Activated CD8-positive, alpha-beta memory T cell treated with anti-CD3 and anti-CD28 coated beads, Interleukin-2, amount 10 ng/mL, durations not matched to agents 7 days and 5 days (primary cell): ENCODE data around the gene SYPL2. TPM values are rescaled to one million over a fixed set of nuclear protein-coding genes. Genes with fewer than 3 reads are reported as not detected.

Experiments
- ATAC-seq: fragments of 150-1000 bp; cut with Tn5 transposase; one replicate; pipeline ENCODE4 v1.10.0; 2021; ENCODE audit warnings: moderate library complexity
- CTCF ChIA-PET: fragments of 350-600 bp; sonication (Branson Sonifier 250); formaldehyde crosslinking; loops from one replicate; lab custom pipeline; 2021; ENCODE audit warnings: antibody characterized with exemption; lab: Charles Lee
- DNase-seq: peaks from one replicate; pipeline ENCODE4 v3.0.0-alpha.2; 2020
- H3K27ac Mint-ChIP-seq: one replicate; pipeline ENCODE4 v1.8.0; 2021; ENCODE audit warnings: mild to moderate bottlenecking, mixed read lengths
- H3K27me3 Mint-ChIP-seq: one replicate; pipeline ENCODE4 v1.8.0; 2021; ENCODE audit warnings: mixed read lengths
- H3K36me3 Mint-ChIP-seq: one replicate; pipeline ENCODE4 v1.8.0; 2021; ENCODE audit warnings: mild to moderate bottlenecking, mixed read lengths
- H3K4me1 Mint-ChIP-seq: one replicate; pipeline ENCODE4 v1.8.0; 2021; ENCODE audit warnings: mixed read lengths
- H3K4me3 Mint-ChIP-seq: one replicate; pipeline ENCODE4 v1.8.0; 2021; ENCODE audit warnings: mild to moderate bottlenecking, moderate library complexity, mixed read lengths
- H3K9me3 Mint-ChIP-seq: one replicate; pipeline ENCODE4 v1.8.0; 2022; ENCODE audit warnings: low read depth, mixed read lengths
- total RNA-seq, 2 experiments: library from RNA; stranded (reverse); gene quantifications; one replicate each; pipeline ENCODE4 v1.2.3, GENCODE V29; 2021

SYPL2 gene
- total RNA-seq = not detected

DNA sequence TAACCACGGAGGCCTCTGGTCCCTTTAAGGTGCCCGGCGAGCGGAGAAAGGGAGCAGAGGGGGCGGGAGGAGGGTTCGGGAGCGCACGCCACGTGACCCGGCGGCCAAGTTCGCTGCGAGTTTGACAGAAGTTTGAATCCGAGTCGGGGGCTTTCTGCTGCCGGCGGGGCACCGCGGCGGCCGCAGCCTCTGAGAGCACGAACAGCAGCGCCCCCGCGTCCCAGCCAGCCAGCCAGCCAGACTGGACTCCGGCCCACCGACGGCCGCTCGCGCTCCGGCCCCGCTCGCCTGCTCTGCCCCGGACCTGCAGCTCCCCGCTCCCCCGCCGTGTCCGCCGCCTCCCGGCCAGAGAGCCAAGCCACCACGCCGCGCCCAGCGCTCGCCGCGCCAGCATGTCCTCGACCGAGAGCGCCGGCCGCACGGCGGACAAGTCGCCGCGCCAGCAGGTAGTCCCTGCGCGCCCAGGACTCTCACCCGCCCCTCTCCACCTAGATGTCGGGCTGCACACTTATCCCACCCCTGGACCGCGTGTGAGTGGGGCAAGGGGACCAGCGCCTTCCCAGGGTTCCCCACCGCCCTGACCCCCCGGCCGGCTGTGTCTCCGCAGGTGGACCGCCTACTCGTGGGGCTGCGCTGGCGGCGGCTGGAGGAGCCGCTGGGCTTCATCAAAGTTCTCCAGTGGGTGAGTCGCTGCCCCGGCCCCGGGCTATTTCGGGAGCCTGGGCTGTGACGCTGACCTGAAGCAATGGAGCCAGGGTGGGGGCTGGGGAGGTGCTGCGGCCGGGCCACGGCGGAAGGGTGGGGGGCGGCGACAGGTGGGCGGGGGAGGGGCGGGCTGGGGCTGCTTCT is at the start of gene SYPL2:
Gene SYPL2, plus strand, starts transcription at position 95 of the 849 bp plus-strand sequence. Its CDS starts 298 bp downstream, at position 393.
- H3K9me3 Mint-ChIP-seq = no peaks in the 10 kb centered on the region
- H3K27ac Mint-ChIP-seq = no peak within 1 kb of the TSS
- H3K4me3 Mint-ChIP-seq = peak within 1 kb of the TSS; percentile 39
- CTCF ChIA-PET = no interaction called here
- H3K27me3 Mint-ChIP-seq = peaks cover 82% of the 10 kb centered on the region
- H3K4me1 Mint-ChIP-seq = peaks cover 5% of the 10 kb centered on the region
- no peaks in the 10 kb centered on the region for H3K36me3 Mint-ChIP-seq
- ATAC-seq (peak; percentile 27), DNase-seq (no peak)

DNA sequence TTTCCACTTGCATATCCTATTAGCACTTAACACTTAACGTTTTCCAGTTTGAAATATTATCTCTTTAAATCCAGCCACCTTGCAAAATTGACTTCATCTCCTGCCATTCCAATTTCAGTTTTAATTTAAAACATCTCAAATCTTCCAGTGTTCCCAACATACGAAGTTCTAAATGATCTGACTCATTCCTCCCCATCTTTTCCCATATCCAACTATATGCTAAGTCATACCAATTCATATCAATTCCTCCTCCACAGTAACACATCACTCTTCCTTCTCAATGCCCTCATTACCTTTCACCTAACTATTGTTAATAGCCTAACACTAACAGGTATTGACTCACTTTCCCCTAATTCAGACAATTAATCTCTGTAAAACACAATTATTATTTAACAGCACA is 42.8 kb upstream of the SYPL2 start:
- H3K27ac Mint-ChIP-seq = peak overlapping the region; percentile 99
- H3K4me1 Mint-ChIP-seq = peaks cover 43% of the 10 kb centered on the region
- no peaks in the 10 kb centered on the region for H3K27me3 Mint-ChIP-seq
- H3K4me3 Mint-ChIP-seq = peak overlapping the region; percentile 90
- CTCF ChIA-PET = interaction anchor here (0.8 to 1.1 kb wide), 2 partner anchors 24 to 216 kb away, joined by 3 read pairs; no protein-coding TSS in a partner anchor
- DNase-seq = no peak
- H3K36me3 Mint-ChIP-seq = peaks cover 39% of the 10 kb centered on the region
- H3K9me3 Mint-ChIP-seq = no peaks in the 10 kb centered on the region
- no peak for ATAC-seq

GRCh38 chr1:109425391-109426280 is 40.7 kb upstream of the SYPL2 start:
- Mint-ChIP-seq H3K27ac (peak overlapping the region; percentile 99), H3K27me3 (no peaks in the 10 kb centered on the region), H3K9me3 (no peaks in the 10 kb centered on the region), H3K4me3 (peak overlapping the region; percentile 90), H3K36me3 (peaks cover 28% of the 10 kb centered on the region), H3K4me1 (peaks cover 39% of the 10 kb centered on the region)
- peak; percentile 40 for ATAC-seq
- CTCF ChIA-PET = interaction anchor here (1.0 to 4.0 kb wide), 20 partner anchors 14 to 559 kb away, joined by 3 to 45 read pairs (median 4); partner anchors contain the start of genes AHCYL1, ATXN7L2, CYB561D1 and PSRC1
- peak; percentile 84 for DNase-seq

- Mint-ChIP-seq H3K9me3 (no peaks in the 10 kb centered on the region), H3K27me3 (no peaks in the 10 kb centered on the region), H3K27ac (peak within 1 kb of the TSS; percentile 99), H3K36me3 (peaks cover 22% of the 10 kb centered on the region), H3K4me3 (peak within 1 kb of the TSS; percentile 90), H3K4me1 (peaks cover 37% of the 10 kb centered on the region)
- DNase-seq = peak; percentile 99
- peak; percentile 94 for ATAC-seq
- CTCF ChIA-PET = interaction anchor here (1.1 to 4.0 kb wide), 18 partner anchors 15 to 558 kb away, joined by 3 to 45 read pairs (median 4); partner anchors contain the start of genes AHCYL1, ATXN7L2, CYB561D1 and PSRC1
These were observed 39.8 kb upstream of the SYPL2 start, which contains the start of gene PSMA5 for GRCh38 chr1:109426281-109427170. PSMA5 (minus strand) TSS chr1:109426448; CDS start chr1:109426330, 118 bp downstream.

GRCh38 chr1:109427171-109427467 is 39.2 kb upstream of the SYPL2 start:
- H3K27ac Mint-ChIP-seq = peak overlapping the region; percentile 99

DNA sequence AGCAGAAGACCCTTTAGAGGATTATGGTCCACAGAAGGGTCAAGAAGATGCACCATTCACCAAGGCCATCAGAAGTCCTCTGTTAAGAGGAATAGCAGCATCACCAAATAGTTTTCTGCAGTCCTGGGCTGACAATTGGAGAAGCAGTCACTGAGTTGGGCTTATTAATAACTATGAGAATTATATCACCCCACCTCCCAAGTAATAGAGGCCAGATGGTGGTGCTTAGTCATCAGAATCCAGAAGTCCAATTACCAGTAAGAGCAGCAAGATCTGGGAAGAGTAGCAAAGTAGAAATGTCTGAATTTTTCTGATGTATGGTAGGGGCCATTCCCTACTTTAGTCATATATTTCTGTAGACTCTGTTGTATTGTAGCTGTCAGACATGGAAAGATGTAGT is 34.0 kb upstream of the SYPL2 start:
- Mint-ChIP-seq H3K4me3 (no peak overlapping the region), H3K27ac (no peak overlapping the region), H3K9me3 (no peaks in the 10 kb centered on the region), H3K36me3 (no peaks in the 10 kb centered on the region), H3K4me1 (peaks cover 6% of the 10 kb centered on the region), H3K27me3 (no peaks in the 10 kb centered on the region)
- no peak for DNase-seq
- CTCF ChIA-PET = no interaction called here
- ATAC-seq = no peak

More at GRCh38 chr1:109427171-109427467, 39.2 kb upstream of the SYPL2 start:
- no peaks in the 10 kb centered on the region for H3K27me3 Mint-ChIP-seq
- peak overlapping the region; percentile 90 for H3K4me3 Mint-ChIP-seq
- H3K9me3 Mint-ChIP-seq = no peaks in the 10 kb centered on the region
- peaks cover 19% of the 10 kb centered on the region for H3K36me3 Mint-ChIP-seq
- peaks cover 34% of the 10 kb centered on the region for H3K4me1 Mint-ChIP-seq
- DNase-seq (no peak), ATAC-seq (no peak)
- CTCF ChIA-PET = interaction anchor here (1.1 to 4.0 kb wide), 10 partner anchors 17 to 226 kb away, joined by 3 to 45 read pairs (median 4); partner anchors contain the start of genes ATXN7L2, CYB561D1, PSRC1 and SORT1

DNA sequence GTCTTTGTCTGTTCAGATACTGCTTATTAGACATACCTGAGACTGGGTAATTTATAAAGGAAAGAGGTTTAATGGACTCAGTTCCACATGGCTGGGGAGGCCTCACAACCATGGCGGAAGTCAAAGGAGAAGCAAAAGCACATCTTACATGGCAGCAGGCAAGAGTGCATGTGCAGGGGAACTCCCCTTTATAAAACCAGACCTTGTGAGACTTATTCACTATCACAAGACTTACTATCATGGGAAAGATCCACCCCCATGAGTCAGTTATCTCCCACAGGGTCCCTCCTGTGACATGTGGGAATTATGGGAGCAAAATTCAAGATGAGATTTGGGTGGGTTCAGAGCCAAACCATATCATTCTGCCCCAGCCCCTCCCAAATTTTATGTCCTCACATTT is 33.0 kb upstream of the SYPL2 start:
- Mint-ChIP-seq H3K4me3 (no peak overlapping the region), H3K4me1 (peaks cover 3% of the 10 kb centered on the region), H3K27me3 (no peaks in the 10 kb centered on the region), H3K27ac (no peak overlapping the region), H3K36me3 (no peaks in the 10 kb centered on the region), H3K9me3 (no peaks in the 10 kb centered on the region)
- ATAC-seq = no peak
- DNase-seq = no peak
- CTCF ChIA-PET = no interaction called here

GRCh38 chr1:109434484-109434883 is 31.9 kb upstream of the SYPL2 start:
- Mint-ChIP-seq H3K4me3 (no peak overlapping the region), H3K9me3 (no peaks in the 10 kb centered on the region), H3K27ac (no peak overlapping the region), H3K27me3 (no peaks in the 10 kb centered on the region), H3K36me3 (no peaks in the 10 kb centered on the region), H3K4me1 (no peaks in the 10 kb centered on the region)
- DNase-seq (no peak), ATAC-seq (no peak)
- CTCF ChIA-PET = interaction anchor here (1.0 kb wide), 1 partner anchor 99 kb away, joined by 3 read pairs; no protein-coding TSS in a partner anchor

GRCh38 chr1:109438798-109439297 is 27.5 kb upstream of the SYPL2 start:
- no peaks in the 10 kb centered on the region for H3K36me3 Mint-ChIP-seq
- H3K4me3 Mint-ChIP-seq = no peak overlapping the region
- CTCF ChIA-PET = no interaction called here
- H3K9me3 Mint-ChIP-seq = no peaks in the 10 kb centered on the region
- H3K27ac Mint-ChIP-seq = no peak overlapping the region
- DNase-seq (no peak), ATAC-seq (no peak)
- no peaks in the 10 kb centered on the region for H3K4me1 Mint-ChIP-seq
- no peaks in the 10 kb centered on the region for H3K27me3 Mint-ChIP-seq

GRCh38 chr1:109441069-109441468 is 25.3 kb upstream of the SYPL2 start:
- CTCF ChIA-PET = no interaction called here
- Mint-ChIP-seq H3K27me3 (peaks cover 9% of the 10 kb centered on the region), H3K27ac (no peak overlapping the region), H3K36me3 (no peaks in the 10 kb centered on the region), H3K9me3 (no peaks in the 10 kb centered on the region), H3K4me1 (no peaks in the 10 kb centered on the region), H3K4me3 (no peak overlapping the region)
- ATAC-seq (no peak), DNase-seq (no peak)

DNA sequence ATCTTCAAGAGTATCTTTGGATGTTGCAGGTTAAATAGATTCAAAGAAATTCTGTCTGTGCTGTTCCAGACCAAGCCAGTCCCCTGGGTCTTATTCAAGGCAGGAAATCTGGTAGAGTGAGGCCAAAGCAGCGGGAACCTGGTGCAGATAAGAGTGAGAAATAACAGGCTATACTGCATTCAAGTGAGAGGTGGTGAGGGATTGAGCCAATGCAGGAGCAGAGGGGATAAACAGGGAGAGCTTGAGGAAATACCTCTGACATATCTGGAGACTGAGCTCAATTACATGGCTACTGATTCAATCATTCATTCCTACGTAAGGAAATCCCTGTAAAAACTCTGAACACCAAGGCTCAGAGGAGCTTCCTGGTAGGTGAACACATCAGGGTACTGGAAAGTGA is 22.9 kb upstream of the SYPL2 start:
- ATAC-seq (no peak), DNase-seq (no peak)
- Mint-ChIP-seq H3K9me3 (no peaks in the 10 kb centered on the region), H3K27ac (no peak overlapping the region), H3K4me3 (no peak overlapping the region), H3K4me1 (no peaks in the 10 kb centered on the region), H3K36me3 (no peaks in the 10 kb centered on the region), H3K27me3 (peaks cover 21% of the 10 kb centered on the region)
- CTCF ChIA-PET = no interaction called here

GRCh38 chr1:109444346-109444745 is 22.0 kb upstream of the SYPL2 start:
- Mint-ChIP-seq H3K9me3 (no peaks in the 10 kb centered on the region), H3K36me3 (no peaks in the 10 kb centered on the region), H3K4me3 (no peak overlapping the region), H3K4me1 (no peaks in the 10 kb centered on the region), H3K27ac (no peak overlapping the region), H3K27me3 (peaks cover 24% of the 10 kb centered on the region)
- CTCF ChIA-PET = no interaction called here
- ATAC-seq (no peak), DNase-seq (no peak)
